ENCODE data around the gene PMS1.

The PMS1 gene

GRCh38 chr2:189860161-189860560 is 75.9 kb downstream of the PMS1 start:
- Histone ChIP-seq H3K36me3 (ENCODE audit: control insufficient read depth, insufficient read depth, low read length) (no peaks in the 10 kb centered on the region), H3K9me3 (ENCODE audit: control insufficient read depth, low read length) (no peaks in the 10 kb centered on the region), H3K27ac (no peak overlapping the region), H3K4me1 (no peaks in the 10 kb centered on the region), H2AFZ (no peak overlapping the region), H3K4me2 (ENCODE audit: low read length) (no peak overlapping the region), H3K79me2 (no peaks in the 10 kb centered on the region), H3K9ac (no peak overlapping the region), H3K4me3 (ENCODE audit: low read depth, low read length) (no peak overlapping the region), H3K27me3 (ENCODE audit: control insufficient read depth, insufficient read depth, low read length) (no peaks in the 10 kb centered on the region)
- no peak for TF ChIP-seq CTCF (IDR thresholded peaks at IDR 0.05)

GRCh38 chr2:189862751-189863150 is 78.5 kb downstream of the PMS1 start:
- H3K79me2 ChIP-seq: no peaks in the 10 kb centered on the region
- H3K9me3 ChIP-seq (ENCODE audit: control insufficient read depth, low read length): no peaks in the 10 kb centered on the region
- no peak overlapping the region for H3K27ac ChIP-seq
- no peaks in the 10 kb centered on the region for H3K36me3 ChIP-seq (ENCODE audit: control insufficient read depth, insufficient read depth, low read length)
- no peak overlapping the region for H3K9ac ChIP-seq
- H3K4me2 ChIP-seq (ENCODE audit: low read length): no peak overlapping the region
- no peaks in the 10 kb centered on the region for H3K27me3 ChIP-seq (ENCODE audit: control insufficient read depth, insufficient read depth, low read length)
- H3K4me1 ChIP-seq: no peaks in the 10 kb centered on the region
- no peak for TF ChIP-seq CTCF (IDR thresholded peaks at IDR 0.05)
- H2AFZ ChIP-seq: no peak overlapping the region
- H3K4me3 ChIP-seq (ENCODE audit: low read depth, low read length): no peak overlapping the region

GRCh38 chr2:189865826-189866225 is 81.6 kb downstream of the PMS1 start:
- no peak overlapping the region for H3K9ac ChIP-seq
- no peaks in the 10 kb centered on the region for H3K36me3 ChIP-seq (ENCODE audit: control insufficient read depth, insufficient read depth, low read length)
- no peak for TF ChIP-seq CTCF (IDR thresholded peaks at IDR 0.05)

GRCh38 chr2:189866296-189866695 is 82.0 kb downstream of the PMS1 start:
- no peaks in the 10 kb centered on the region for H3K4me1 ChIP-seq
- no peaks in the 10 kb centered on the region for H3K79me2 ChIP-seq
- H3K9ac ChIP-seq: no peak overlapping the region
- no peak for TF ChIP-seq CTCF (IDR thresholded peaks at IDR 0.05)
- H2AFZ ChIP-seq: no peak overlapping the region
- no peaks in the 10 kb centered on the region for H3K36me3 ChIP-seq (ENCODE audit: control insufficient read depth, insufficient read depth, low read length)
- no peak overlapping the region for H3K4me2 ChIP-seq (ENCODE audit: low read length)
- H3K27ac ChIP-seq: no peak overlapping the region
- no peak overlapping the region for H3K4me3 ChIP-seq (ENCODE audit: low read depth, low read length)
- H3K9me3 ChIP-seq (ENCODE audit: control insufficient read depth, low read length): no peaks in the 10 kb centered on the region
- no peaks in the 10 kb centered on the region for H3K27me3 ChIP-seq (ENCODE audit: control insufficient read depth, insufficient read depth, low read length)

More at GRCh38 chr2:189865826-189866225, 81.6 kb downstream of the PMS1 start:
- no peaks in the 10 kb centered on the region for H3K79me2 ChIP-seq
- H3K27me3 ChIP-seq (ENCODE audit: control insufficient read depth, insufficient read depth, low read length): no peaks in the 10 kb centered on the region
- H3K9me3 ChIP-seq (ENCODE audit: control insufficient read depth, low read length): no peaks in the 10 kb centered on the region
- no peak overlapping the region for H2AFZ ChIP-seq
- no peak overlapping the region for H3K4me2 ChIP-seq (ENCODE audit: low read length)
- H3K4me3 ChIP-seq (ENCODE audit: low read depth, low read length): no peak overlapping the region
- no peak overlapping the region for H3K27ac ChIP-seq
- H3K4me1 ChIP-seq: no peaks in the 10 kb centered on the region

GRCh38 chr2:189868896-189869295 is 84.6 kb downstream of the PMS1 start:
- Histone ChIP-seq H3K4me3 (ENCODE audit: low read depth, low read length) (no peak overlapping the region), H3K4me1 (no peaks in the 10 kb centered on the region), H3K79me2 (no peaks in the 10 kb centered on the region), H3K27ac (no peak overlapping the region), H3K4me2 (ENCODE audit: low read length) (no peak overlapping the region), H3K9ac (no peak overlapping the region), H3K36me3 (ENCODE audit: control insufficient read depth, insufficient read depth, low read length) (no peaks in the 10 kb centered on the region), H2AFZ (no peak overlapping the region), H3K27me3 (ENCODE audit: control insufficient read depth, insufficient read depth, low read length) (no peaks in the 10 kb centered on the region), H3K9me3 (ENCODE audit: control insufficient read depth, low read length) (no peaks in the 10 kb centered on the region)
- TF ChIP-seq CTCF (IDR thresholded peaks at IDR 0.05): no peak

Data from parathyroid adenoma (tissue), 2 donors.